ENCODE results near the gene TGFB1I1.
"Not testable (repeated sequence)": the region's sequence is repeated elsewhere in the genome, so short reads cannot be mapped to it uniquely, and the experiment has no call there.

Gene TGFB1I1

GRCh38 chr16:31439519-31439918, 32.4 kb upstream of the TGFB1I1 start:
- no peak overlapping the region for H3K4me3 ChIP-seq (ENCODE audit: low read depth, low read length)
- TF ChIP-seq, protein P1, sequence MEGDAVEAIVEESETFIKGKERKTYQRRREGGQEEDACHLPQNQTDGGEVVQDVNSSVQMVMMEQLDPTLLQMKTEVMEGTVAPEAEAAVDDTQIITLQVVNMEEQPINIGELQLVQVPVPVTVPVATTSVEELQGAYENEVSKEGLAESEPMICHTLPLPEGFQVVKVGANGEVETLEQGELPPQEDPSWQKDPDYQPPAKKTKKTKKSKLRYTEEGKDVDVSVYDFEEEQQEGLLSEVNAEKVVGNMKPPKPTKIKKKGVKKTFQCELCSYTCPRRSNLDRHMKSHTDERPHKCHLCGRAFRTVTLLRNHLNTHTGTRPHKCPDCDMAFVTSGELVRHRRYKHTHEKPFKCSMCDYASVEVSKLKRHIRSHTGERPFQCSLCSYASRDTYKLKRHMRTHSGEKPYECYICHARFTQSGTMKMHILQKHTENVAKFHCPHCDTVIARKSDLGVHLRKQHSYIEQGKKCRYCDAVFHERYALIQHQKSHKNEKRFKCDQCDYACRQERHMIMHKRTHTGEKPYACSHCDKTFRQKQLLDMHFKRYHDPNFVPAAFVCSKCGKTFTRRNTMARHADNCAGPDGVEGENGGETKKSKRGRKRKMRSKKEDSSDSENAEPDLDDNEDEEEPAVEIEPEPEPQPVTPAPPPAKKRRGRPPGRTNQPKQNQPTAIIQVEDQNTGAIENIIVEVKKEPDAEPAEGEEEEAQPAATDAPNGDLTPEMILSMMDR (IDR thresholded peaks at IDR 0.05; ENCODE audit: low read depth, low read length): no peak

DNA sequence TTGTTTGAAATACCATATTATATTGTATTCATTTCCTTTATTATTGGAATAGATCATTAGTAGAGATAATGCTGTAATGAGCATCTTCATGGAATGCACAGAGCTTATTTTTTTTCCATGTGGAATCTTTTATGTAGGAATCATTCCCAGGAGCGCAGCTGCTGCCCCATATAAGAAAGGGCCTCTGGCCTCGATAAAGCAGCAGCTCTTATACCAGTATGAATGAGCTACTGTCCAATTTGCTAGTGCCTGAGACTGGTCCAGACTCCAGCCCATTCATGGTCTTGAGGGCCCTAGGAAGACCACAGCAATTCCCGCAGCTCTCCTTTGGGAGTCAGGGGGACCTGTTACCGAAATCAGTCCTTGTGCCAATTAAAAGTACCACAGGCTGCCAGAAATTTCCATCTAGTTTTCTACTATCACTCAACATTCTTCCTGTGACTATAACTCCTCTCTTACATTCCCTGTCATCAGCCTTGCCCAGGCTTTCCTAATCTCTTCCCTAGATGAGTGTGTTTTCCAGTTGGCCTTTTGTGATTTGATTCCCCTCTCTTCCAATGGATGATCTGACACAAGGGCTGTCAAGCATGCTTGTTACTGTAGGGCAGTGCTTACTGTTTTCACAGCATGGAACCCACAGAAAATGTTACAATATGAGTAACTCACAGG, 31.3 kb upstream of the TGFB1I1 start:
- TF ChIP-seq, protein P1 (IDR thresholded peaks at IDR 0.05; ENCODE audit: low read depth, low read length): no peak
- H3K4me3 ChIP-seq (ENCODE audit: low read depth, low read length): no peak overlapping the region

- H3K4me3 ChIP-seq (ENCODE audit: low read depth, low read length): no peak overlapping the region
- TF ChIP-seq, protein P1 (IDR thresholded peaks at IDR 0.05; ENCODE audit: low read depth, low read length): no peak
Observed at GRCh38 chr16:31441956-31442355, 30.0 kb upstream of the TGFB1I1 start.

- not testable (repeated sequence) for H3K4me3 ChIP-seq (ENCODE audit: low read depth, low read length)
Observed at GRCh38 chr16:31445931-31446330, 26.0 kb upstream of the TGFB1I1 start.

- TF ChIP-seq, protein P1 (IDR thresholded peaks at IDR 0.05; ENCODE audit: low read depth, low read length): no peak
- H3K4me3 ChIP-seq (ENCODE audit: low read depth, low read length): no peak overlapping the region
Observed at GRCh38 chr16:31451201-31451600, 20.8 kb upstream of the TGFB1I1 start.

- H3K4me3 ChIP-seq (ENCODE audit: low read depth, low read length): no peak overlapping the region
- TF ChIP-seq, protein P1 (IDR thresholded peaks at IDR 0.05; ENCODE audit: low read depth, low read length): peak; percentile 74
Observed at GRCh38 chr16:31451681-31452351, 20.1 kb upstream of the TGFB1I1 start.

DNA sequence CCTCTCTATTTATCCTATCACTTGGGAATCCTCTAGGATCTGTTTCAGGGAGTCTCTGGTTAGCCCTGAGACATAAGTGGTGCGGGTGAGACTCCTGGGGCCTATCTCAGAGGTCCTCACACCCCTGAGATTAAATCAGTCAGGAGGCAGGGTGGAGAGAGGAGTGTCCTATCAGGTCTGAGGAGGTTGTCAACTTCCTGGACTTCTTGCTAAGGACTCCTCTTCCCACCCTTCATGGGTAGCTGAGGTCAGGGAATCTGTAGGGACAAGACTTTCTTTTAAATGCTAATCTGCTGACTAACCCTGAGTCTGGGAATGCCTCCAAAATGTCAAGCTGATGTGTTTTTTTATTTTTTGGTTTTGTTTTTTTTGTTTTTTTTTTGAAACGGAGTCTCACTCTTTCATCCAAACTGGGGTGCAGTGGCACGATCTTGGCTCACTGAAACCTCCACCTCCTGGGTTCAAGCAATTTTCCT, 19.3 kb upstream of the TGFB1I1 start:
- no peak overlapping the region for H3K4me3 ChIP-seq (ENCODE audit: low read depth, low read length)
- TF ChIP-seq, protein P1 (IDR thresholded peaks at IDR 0.05; ENCODE audit: low read depth, low read length): no peak
